Heart left ventricle (tissue), 13 donors: ENCODE results near the gene TAC4.

Source experiments
- CTCF ChIP-seq, 12 donors: fragments of 200-600 bp; sonication (generic) in 4 of 12; IDR thresholded peaks; one replicate each; pipeline versions ENCODE4 v1.5.0 to v1.8.0; 2018 to 2022; ENCODE audit warnings: antibody characterized with exemption in 12 of 12, mild to moderate bottlenecking in 5 of 12
- POLR2A ChIP-seq, 2 donors: fragments of 450-650 bp; IDR thresholded peaks; one replicate each; pipeline ENCODE4 v1.6.1; 2017; ENCODE audit warnings: antibody characterized with exemption in 2 of 2, mild to moderate bottlenecking in 2 of 2, moderate library complexity in 2 of 2
- donor health status: ischemic (EF 13 %, LVEDD 7.1; RV severe dilation, severe dysfunction).
- donor health status: DM: no; HTN: yes; CAD: no.
- donor health status: DM: no; HTN: no; CAD: no.
- donor health status: ischemic (EF 25% LVEDD 6.9; RV normal size, moderate dysfunction).
- donor health status: ischemic (EF 25% LVEDD 5.7; RV mildly dilated, moderate dysfunction).
- donor health status: ischemic (EF 35%, LVEDD 5.7; RV mildly dilated, moderate dysfunction).
- donor health status: nonischemic (EF 11% LVEDD 7.7; RV severe dilation, severe dysfunction).
- donor health status: DM: yes; HTN: yes; CAD: no.
- donor health status: PGD.
- donor health status: ischemic (EF 29% LVEDD 5.4; RV normal size, mild dysfunction).
- donor health status: nonischemic (EF 23%, LVEDD 6.1; RV moderate dilation, normal function).

GRCh38 chr17:49873466-49873865 is 25.6 kb upstream of the TAC4 start:
- TF ChIP-seq CTCF (IDR thresholded peaks at IDR 0.05), result no peak
- no peak for TF ChIP-seq POLR2A (IDR thresholded peaks at IDR 0.05)
